GM21360 (cell line): ENCODE measurements around the gene FAM200B.

Experiments used
- ATAC-seq: cut with Tn5 transposase; IDR thresholded peaks from one replicate; pipeline ENCODE4 v1.9.1; 2021; ENCODE audit warnings: mild to moderate bottlenecking, moderate library complexity; ENCODE audit not compliant: unreplicated experiment

The FAM200B gene

DNA sequence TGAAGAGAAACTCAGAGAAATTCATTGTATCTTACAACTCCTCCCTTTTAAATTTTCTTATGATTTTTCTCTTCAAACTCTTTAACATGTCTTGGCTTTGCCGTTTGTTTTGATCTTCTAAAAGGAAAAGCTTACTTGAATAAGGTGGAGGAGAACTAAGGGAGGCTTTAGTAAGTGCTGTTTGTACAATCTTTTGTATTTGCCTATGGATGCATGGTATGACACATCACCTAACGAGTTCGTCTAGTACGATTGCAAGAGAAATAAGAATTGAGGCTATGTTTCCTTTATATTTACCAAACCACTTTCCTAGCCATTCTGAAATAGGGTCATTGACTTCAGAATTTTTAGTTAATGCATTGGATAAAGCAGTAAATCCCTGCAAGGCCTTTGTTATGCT is 12.8 kb downstream of the FAM200B start:
- ATAC-seq = no peak

GRCh38 chr4:15695240-15695699 is 13.6 kb downstream of the FAM200B start:
- no peak for ATAC-seq

DNA sequence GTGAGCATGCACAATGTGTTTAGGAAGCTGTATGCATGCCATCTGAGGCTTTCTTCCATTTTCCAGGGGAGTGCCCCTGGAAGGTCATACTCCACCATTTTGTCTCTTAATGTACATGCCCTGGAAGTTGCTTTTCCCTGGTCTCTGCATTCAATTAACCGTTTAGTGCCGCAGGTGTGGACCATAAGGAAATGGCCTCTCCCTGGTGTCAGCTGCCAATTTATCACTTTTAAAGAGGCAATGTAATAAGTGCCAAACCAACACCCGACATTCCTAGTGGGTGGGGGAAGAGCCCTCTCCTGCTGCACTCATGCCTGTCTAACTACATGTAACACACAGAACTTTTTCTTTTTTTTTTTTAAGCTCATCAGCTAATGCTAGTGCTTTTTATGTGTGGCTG is 14.1 kb downstream of the FAM200B start:
- no peak for ATAC-seq

GRCh38 chr4:15696866-15697265 is 15.2 kb downstream of the FAM200B start:
- ATAC-seq = no peak

DNA sequence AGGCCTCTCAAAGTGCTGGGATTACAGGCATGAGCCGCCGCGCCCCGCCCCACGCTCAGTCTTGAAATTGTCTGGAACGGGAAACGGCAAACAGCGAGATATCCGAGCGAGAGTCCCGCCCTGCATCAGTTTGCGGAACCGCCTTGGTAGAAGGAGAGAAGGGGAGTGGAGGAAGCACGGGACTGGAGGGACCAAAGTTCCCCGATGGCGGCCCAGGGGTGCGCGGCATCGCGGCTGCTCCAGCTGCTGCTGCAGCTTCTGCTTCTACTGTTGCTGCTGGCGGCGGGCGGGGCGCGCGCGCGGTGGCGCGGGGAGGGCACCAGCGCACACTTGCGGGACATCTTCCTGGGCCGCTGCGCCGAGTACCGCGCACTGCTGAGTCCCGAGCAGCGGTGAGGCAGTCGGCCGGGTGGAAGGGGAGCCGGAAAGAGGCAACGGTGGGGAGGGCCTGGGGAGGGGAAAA is 21.3 kb downstream of the FAM200B start, which contains the start of gene BST1:
Gene BST1 (plus strand): TSS at position 125 of the 463 bp plus-strand sequence. CDS start 80 bp downstream, at position 205.
- peak; percentile 64 for ATAC-seq

DNA sequence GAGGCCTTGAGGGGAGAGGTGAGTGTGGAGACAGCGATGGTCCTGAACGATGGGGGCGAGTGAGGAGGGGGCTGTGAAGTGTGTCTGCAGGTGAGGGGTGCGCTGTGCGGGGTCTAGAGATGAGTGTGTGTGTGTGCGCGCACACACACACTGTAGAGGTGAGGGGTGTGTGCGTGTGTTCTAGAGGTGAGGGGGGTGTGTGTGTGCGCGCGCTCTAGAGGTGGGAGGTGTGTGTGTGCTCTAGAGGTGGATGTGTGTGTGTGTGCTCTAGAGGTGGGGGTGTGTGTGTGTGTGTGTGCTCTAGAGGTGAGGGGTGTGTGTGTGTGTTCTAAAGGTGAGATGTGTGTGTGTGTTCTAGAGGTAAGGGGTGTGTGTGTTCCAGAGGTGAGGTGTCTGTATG is 21.8 kb downstream of the FAM200B start:
- no peak for ATAC-seq

DNA sequence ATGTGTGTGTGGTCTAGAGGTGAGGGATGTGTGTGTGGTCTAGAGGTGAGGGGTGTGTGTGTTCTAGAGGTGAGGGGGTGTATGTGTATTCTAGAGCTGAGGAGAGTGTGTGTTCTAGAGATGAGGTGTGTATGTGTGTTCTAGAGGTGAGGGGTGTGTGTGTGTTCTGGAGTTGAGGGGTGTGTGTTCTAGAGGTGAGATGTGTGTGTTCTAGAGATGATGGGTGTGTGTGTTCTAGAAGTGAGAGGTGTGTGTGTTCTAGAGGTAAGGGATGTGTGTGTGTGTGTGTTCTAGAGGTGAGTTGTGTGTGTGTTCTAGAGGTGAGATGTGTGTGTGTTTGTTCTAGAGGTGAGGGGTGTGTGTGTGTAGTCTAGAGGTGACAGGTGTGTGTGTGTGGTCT is 22.5 kb downstream of the FAM200B start:
- no peak for ATAC-seq

DNA sequence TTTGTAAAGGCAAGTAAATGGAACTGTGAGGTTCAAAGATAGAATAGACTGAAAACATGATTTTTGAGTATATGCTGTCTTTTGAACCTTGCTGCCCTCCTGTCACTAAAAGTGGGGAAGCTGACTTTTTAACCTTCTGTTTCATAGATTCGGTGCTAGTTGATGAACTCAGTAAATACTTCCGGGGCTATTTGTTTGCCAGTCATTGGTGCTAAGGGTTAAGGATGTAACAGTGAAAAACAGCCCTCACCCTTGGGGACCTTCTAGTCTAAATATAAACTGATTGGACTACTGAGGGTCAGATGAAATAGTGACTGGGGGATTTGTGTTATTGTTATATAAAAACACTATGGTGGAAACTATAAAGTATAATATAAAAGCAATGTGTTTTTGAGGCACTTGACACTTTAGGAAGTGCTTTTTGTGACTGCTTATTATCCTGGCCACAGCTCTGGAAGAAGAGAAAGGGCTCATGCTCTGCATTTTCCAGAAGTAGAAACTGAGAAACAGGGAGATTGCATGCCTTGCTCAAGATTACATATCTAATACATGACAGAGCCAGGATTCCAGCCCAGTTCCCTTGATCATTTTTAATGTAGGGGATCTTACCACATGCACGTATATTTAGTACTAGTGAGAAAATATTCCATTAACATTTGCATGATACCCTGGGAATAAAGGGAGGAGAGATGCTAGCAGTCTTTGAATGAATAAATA is 25.2 kb downstream of the FAM200B start:
- ATAC-seq = no peak

DNA sequence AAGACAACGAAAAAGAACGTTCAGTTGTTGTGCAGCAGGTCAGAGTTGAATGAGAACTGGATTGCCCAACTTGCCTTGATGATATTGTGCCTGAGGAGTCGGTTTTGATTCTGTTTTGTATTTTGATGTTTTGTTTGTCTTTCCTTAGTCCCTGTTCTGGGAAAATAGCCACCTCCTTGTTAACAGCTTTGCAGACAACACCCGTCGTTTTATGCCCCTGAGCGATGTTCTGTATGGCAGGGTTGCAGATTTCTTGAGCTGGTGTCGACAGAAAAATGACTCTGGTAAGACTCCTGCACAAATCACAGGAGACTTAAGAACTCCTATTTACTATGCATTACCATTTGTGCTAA is 25.7 kb downstream of the FAM200B start:
- no peak for ATAC-seq

DNA sequence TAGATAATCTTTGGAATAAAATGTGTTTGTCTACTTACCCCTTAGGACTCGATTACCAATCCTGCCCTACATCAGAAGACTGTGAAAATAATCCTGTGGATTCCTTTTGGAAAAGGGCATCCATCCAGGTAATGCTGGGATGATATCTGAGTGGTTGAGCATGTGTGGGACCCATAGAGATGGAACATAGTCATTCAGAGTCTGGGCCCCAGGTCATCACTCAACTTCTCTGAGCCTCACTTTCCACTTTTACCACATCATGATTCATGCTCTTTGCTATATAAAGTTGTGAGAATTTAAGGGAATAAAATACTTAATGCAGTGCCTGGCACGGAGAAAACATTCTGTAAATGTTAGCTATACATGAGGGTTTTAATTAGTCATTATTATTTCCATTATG is 30.1 kb downstream of the FAM200B start:
- ATAC-seq = no peak

GRCh38 chr4:15712214-15712613 is 30.6 kb downstream of the FAM200B start:
- no peak for ATAC-seq

DNA sequence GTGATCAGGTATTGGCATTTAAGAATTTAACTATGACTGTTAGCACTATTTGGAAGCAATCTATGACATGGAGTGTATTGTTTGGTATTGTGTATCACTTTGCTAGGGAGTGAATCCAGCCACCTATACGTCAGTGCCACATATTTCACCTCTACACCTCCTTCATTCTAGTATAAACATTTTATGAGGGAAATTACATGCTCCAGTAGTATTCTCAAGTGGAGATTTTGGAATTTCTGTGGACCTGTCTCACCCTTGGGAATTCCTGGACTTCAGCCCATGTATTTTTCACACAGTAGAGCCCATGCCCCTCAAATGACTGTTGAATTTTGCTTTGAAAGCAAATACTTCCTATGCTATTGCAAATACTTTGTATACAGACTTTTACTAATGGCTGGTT is 32.5 kb downstream of the FAM200B start:
- ATAC-seq = no peak

DNA sequence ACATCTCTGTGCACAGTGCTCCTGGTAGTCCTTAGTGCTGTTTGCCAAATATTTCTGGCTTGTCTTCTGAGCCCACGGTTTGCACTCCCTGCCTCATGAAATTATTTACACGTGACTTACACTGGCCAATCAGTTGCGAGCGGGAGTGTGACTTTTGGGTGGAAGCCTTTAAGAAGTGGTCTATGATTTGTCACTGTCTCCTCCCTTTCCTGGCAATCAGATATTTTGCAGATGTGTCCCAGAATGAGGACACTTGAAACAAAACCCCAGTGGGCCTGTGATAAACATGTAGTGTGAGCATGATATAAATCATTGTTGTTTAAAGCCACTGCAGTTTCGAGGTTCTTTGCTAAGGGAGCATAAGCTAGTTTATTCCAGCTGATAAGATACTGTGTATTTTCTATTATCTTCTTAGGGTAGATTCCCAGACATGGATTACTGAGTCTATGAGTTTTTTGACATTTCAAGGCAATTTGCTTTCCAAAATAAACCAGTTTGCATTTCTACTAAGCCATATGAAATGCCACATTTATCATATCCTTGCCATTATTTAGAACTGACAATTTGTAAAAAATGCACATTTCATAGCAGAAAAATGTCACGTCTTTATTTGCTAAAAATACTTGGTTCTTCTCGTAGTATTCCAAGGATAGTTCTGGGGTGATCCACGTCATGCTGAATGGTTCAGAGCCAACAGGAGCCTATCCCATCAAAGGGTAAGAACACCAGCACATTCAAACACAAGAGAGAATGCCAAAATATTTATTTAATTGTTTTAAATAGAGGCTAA is 33.2 kb downstream of the FAM200B start:
- no peak for ATAC-seq

- ATAC-seq = no peak
Measured at GRCh38 chr4:15716115-15716514, 34.5 kb downstream of the FAM200B start.

- ATAC-seq = no peak
Measured at GRCh38 chr4:15717086-15717485, 35.5 kb downstream of the FAM200B start.

- no peak for ATAC-seq
Measured at GRCh38 chr4:15717657-15718416, 36.2 kb downstream of the FAM200B start.

GRCh38 chr4:15718465-15718864 is 36.8 kb downstream of the FAM200B start:
- no peak for ATAC-seq

- ATAC-seq = no peak
Measured at GRCh38 chr4:15718959-15719358, 37.3 kb downstream of the FAM200B start.

DNA sequence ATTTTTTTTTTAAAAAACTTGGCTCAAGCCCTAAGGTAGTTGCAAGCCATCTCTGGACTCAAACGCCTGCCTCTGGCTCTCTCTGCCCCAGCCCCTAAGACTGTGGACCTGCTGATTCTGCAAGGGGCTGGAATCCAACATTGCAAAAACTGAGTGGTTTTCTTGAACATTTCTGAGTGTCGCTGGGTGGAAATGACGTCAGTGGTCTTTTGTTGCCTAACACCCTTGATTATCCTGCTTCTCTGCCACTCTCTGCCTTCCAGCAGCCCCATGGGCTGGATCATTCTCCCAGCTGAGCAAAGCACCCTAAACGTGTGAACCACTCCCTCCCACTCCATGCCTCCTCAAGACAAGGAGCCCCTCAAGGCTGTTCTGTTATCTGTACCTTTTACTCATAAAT is 37.9 kb downstream of the FAM200B start:
- no peak for ATAC-seq

DNA sequence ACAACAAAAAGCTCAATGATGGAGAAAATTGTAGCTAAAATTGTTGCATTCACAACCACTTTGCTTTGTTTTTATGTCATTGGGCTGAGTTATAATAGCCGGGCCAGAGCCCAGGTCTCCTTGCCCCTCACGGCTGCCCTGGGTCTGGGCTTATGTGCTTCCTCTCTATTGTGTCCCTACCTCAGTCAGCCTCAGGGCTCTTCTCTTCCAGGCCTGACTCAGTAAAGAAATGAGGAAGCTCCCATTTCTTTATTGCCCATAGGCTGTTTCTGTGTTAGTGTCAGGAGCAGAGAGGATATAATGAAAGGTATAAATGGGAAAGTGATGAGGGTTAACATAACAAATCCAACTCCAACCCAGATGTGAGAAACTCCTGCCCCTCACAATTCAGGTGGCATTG is 39.2 kb downstream of the FAM200B start:
- no peak for ATAC-seq

DNA sequence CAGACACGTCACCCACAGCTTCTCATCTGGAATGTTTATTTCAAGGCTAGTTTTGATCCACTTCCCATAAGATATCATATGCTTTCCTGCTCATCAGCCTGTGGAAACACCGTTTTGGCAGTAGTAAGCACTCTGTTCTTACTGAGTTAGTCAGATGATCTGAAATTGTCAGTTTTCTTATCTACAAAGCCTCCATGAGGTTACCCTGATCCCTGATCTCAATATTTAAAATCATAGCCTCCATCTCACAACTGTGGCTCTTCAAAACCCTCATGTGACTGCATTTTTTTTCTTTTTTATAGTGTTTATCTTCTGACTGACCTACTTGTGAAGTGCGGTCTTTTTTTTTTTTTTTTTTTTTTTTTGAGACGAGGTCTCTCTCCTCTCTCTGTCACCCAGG is 44.0 kb downstream of the FAM200B start:
- ATAC-seq = no peak
